GM23338 (cell line): Measurements from ENCODE around the gene LOXL3. TPM values are rescaled to one million over a fixed set of nuclear protein-coding genes. Genes with fewer than 3 reads are reported as not detected.
A peak's percentile ranks its signal among the peaks of the same experiment; 100 is the strongest.

Experiments used
- ATAC-seq: fragments of 200-7000 bp; cut with Tn5 transposase; 3 replicates; pipeline ENCODE4 v1.9.1; 2020
- DNase-seq: peaks from one replicate; pipeline ENCODE4 v3.0.0-alpha.2; 2015; ENCODE audit warnings: low spot score
- H2AFZ ChIP-seq: fragments of 200-600 bp; sonication (generic); 2 replicates; pipeline ENCODE4 v1.8.0; 2016; ENCODE audit warnings: antibody characterized with exemption, mild to moderate bottlenecking, moderate library complexity
- H3F3A ChIP-seq: fragments of 200-600 bp; sonication (generic); replicated peaks from 2 replicates; pipeline ENCODE4 v1.8.0; 2017; ENCODE audit warnings: antibody characterized with exemption, mixed run types, low read depth
- H3K27ac ChIP-seq: fragments of 200-600 bp; sonication (generic); 2 replicates; pipeline ENCODE4 v1.6.1; 2016; ENCODE audit warnings: low read depth
- H3K27me3 ChIP-seq: fragments of 200-600 bp; sonication (generic); 2 replicates; pipeline ENCODE4 v1.8.0; 2016; ENCODE audit warnings: mild to moderate bottlenecking, mixed run types, moderate library complexity; ENCODE audit not compliant: insufficient read depth
- H3K36me3 ChIP-seq: fragments of 200-600 bp; sonication (generic); 2 replicates; pipeline ENCODE4 v1.8.0; 2016; ENCODE audit warnings: mild to moderate bottlenecking; ENCODE audit not compliant: insufficient read depth
- H3K4me1 ChIP-seq: fragments of 200-600 bp; sonication (generic); 2 replicates; pipeline ENCODE4 v1.8.0; 2016; ENCODE audit warnings: mild to moderate bottlenecking, moderate library complexity; ENCODE audit not compliant: insufficient read depth
- H3K4me2 ChIP-seq: fragments of 200-600 bp; sonication (generic); 2 replicates; pipeline ENCODE4 v1.7.1; 2017; ENCODE audit warnings: mixed run types
- H3K4me3 ChIP-seq: fragments of 200-600 bp; sonication (generic); 2 replicates; pipeline ENCODE4 v1.6.1; 2016; ENCODE audit warnings: mixed run types
- H3K79me2 ChIP-seq: fragments of 200-600 bp; sonication (generic); replicated peaks from 2 replicates; pipeline ENCODE4 v1.8.0; 2017; ENCODE audit warnings: mild to moderate bottlenecking; ENCODE audit not compliant: insufficient read depth
- H3K9me2 ChIP-seq: fragments of 200-600 bp; sonication (generic); 2 replicates; pipeline ENCODE4 v1.8.0; 2017; ENCODE audit not compliant: insufficient read depth
- H4K20me1 ChIP-seq: fragments of 200-600 bp; sonication (generic); replicated peaks from 2 replicates; pipeline ENCODE4 v1.8.0; 2017; ENCODE audit warnings: mild to moderate bottlenecking; ENCODE audit not compliant: insufficient read depth
- H3K27ac Mint-ChIP-seq: 2 replicates; pipeline ENCODE4 v1.8.0; 2020; ENCODE audit warnings: inconsistent platforms, mild to moderate bottlenecking, moderate library complexity, mixed read lengths
- H3K27me3 Mint-ChIP-seq: 3 replicates; pipeline ENCODE4 v1.8.0; 2022; ENCODE audit warnings: low read depth, mild to moderate bottlenecking, moderate library complexity, mixed read lengths, inconsistent platforms; ENCODE audit not compliant: insufficient read depth, poor library complexity
- H3K36me3 Mint-ChIP-seq: 3 replicates; pipeline ENCODE4 v1.8.0; 2021; ENCODE audit warnings: low read depth, mild to moderate bottlenecking, inconsistent platforms, moderate library complexity, mixed read lengths
- H3K4me1 Mint-ChIP-seq: 3 replicates; pipeline ENCODE4 v1.8.0; 2020; ENCODE audit warnings: mild to moderate bottlenecking, inconsistent platforms, mixed read lengths
- H3K4me3 Mint-ChIP-seq: 3 replicates; pipeline ENCODE4 v1.8.0; 2021; ENCODE audit warnings: moderate library complexity, mild to moderate bottlenecking, inconsistent platforms, mixed read lengths
- H3K9me3 Mint-ChIP-seq: 3 replicates; pipeline ENCODE4 v1.8.0; 2020; ENCODE audit warnings: moderate library complexity, mild to moderate bottlenecking, inconsistent platforms, mixed read lengths
- EZH2 ChIP-seq: fragments of 200-600 bp; sonication (generic); IDR thresholded peaks from one replicate; pipeline ENCODE4 v1.8.0; 2017; ENCODE audit warnings: antibody characterized with exemption, mild to moderate bottlenecking, low read depth; ENCODE audit not compliant: unreplicated experiment
- EZH2phosphoT487 ChIP-seq: fragments of 200-600 bp; sonication (generic); IDR thresholded peaks from one replicate; pipeline ENCODE4 v1.8.1; 2018; ENCODE audit warnings: antibody characterized with exemption; ENCODE audit not compliant: unreplicated experiment
- JUNB ChIP-seq: IDR thresholded peaks from one replicate; pipeline ENCODE4 v1.6.1; 2016; ENCODE audit warnings: antibody characterized with exemption; ENCODE audit not compliant: unreplicated experiment
- NANOG ChIP-seq: IDR thresholded peaks from 2 replicates; pipeline ENCODE4 v1.6.1; 2016; ENCODE audit warnings: antibody characterized with exemption, borderline replicate concordance
- POLR2AphosphoS5 ChIP-seq: IDR thresholded peaks from 2 replicates; pipeline ENCODE4 v1.6.1; 2016; ENCODE audit warnings: antibody characterized with exemption, low read depth
- STAT1 ChIP-seq: IDR thresholded peaks from one replicate; pipeline ENCODE4 v1.6.1; 2016; ENCODE audit warnings: antibody characterized with exemption; ENCODE audit not compliant: unreplicated experiment
- ZNF331 ChIP-seq: fragments of 250-450 bp; sonication (Bioruptor Pico); IDR thresholded peaks from 2 replicates; pipeline ENCODE4 v1.5.0; 2020; ENCODE audit warnings: low read depth, mild to moderate bottlenecking, moderate library complexity
- polyA plus RNA-seq: library from polyadenylated mRNA; unstranded; fragments of >200 nt; fragmentation: Nextera tagmentation; extraction: Ambion mirVana; gene quantifications from 2 replicates; pipeline ENCODE4 v1.2.1, GENCODE V29; 2016
- total RNA-seq: library from RNA; depleted of rRNA; stranded (reverse); fragments of >200 nt; shearing (Covaris generic); gene quantifications from 2 replicates; pipeline ENCODE4 v1.2.3, GENCODE V29; 2014
- TF ChIP-seq, protein P1 (sequence below): IDR thresholded peaks from 2 replicates; pipeline ENCODE4 v1.6.1; 2016; ENCODE audit warnings: antibody characterized with exemption

Gene LOXL3
- total and polyA plus RNA-seq, 2 experiments from 2014 or later = 4.7 to 14.9 TPM

GRCh38 chr2:74499940-74500577, 53.7 kb downstream of the LOXL3 start:
- H3K27ac Mint-ChIP-seq = no peak overlapping the region
- H3K4me3 Mint-ChIP-seq = peak overlapping the region; percentile 77
- Histone ChIP-seq H3K4me2 (peak overlapping the region; percentile 95), H3F3A (peaks cover 48% of the 10 kb centered on the region), H3K36me3 (peaks cover under 1% of the 10 kb centered on the region; the same call in 1 of the 2 replicates), H3K79me2 (no peaks in the 10 kb centered on the region), H3K27ac (no peak overlapping the region), H2AFZ (peak overlapping the region; percentile 98), H4K20me1 (peaks cover 11% of the 10 kb centered on the region), H3K27me3 (peaks cover 100% of the 10 kb centered on the region), H3K4me1 (peaks cover 51% of the 10 kb centered on the region), H3K4me3 (peak overlapping the region; percentile 69), H3K9me2 (no peaks in the 10 kb centered on the region)
- TF ChIP-seq ZNF331 (CRISPR knock-in tag) (no peak), STAT1 (no peak), EZH2 (peak; percentile 97), NANOG (no peak), POLR2AphosphoS5 (no peak)
- peaks cover 54% of the 10 kb centered on the region for H3K4me1 Mint-ChIP-seq
- ATAC-seq = no peak
- no peaks in the 10 kb centered on the region for H3K9me3 Mint-ChIP-seq
- H3K36me3 Mint-ChIP-seq = peaks cover 11% of the 10 kb centered on the region
- peak; percentile 25 for DNase-seq
- H3K27me3 Mint-ChIP-seq = peaks cover 100% of the 10 kb centered on the region

- peak; percentile 7 for ATAC-seq
- peaks cover 42% of the 10 kb centered on the region for H3F3A ChIP-seq
- H3K4me1 ChIP-seq = peaks cover 49% of the 10 kb centered on the region
- no peaks in the 10 kb centered on the region for H3K9me2 ChIP-seq
- peaks cover 5% of the 10 kb centered on the region for H3K36me3 Mint-ChIP-seq
- peak; percentile 57 for DNase-seq
- no peaks in the 10 kb centered on the region for H3K36me3 ChIP-seq
- H3K4me1 Mint-ChIP-seq = peaks cover 50% of the 10 kb centered on the region
- no peak within 1 kb of the TSS for H3K27ac Mint-ChIP-seq
- no peaks in the 10 kb centered on the region for H3K9me3 Mint-ChIP-seq
- H3K27ac ChIP-seq = no peak within 1 kb of the TSS
- H4K20me1 ChIP-seq = peaks cover 9% of the 10 kb centered on the region; the same call in 1 of the 2 replicates
- peaks cover 93% of the 10 kb centered on the region for H3K27me3 Mint-ChIP-seq
- peak within 1 kb of the TSS; percentile 69 for H3K4me3 ChIP-seq
- H2AFZ ChIP-seq = peak within 1 kb of the TSS; percentile 98
- H3K79me2 ChIP-seq = no peaks in the 10 kb centered on the region
- H3K4me2 ChIP-seq = peak within 1 kb of the TSS; percentile 95
- peaks cover 100% of the 10 kb centered on the region for H3K27me3 ChIP-seq
- TF ChIP-seq, protein P1, sequence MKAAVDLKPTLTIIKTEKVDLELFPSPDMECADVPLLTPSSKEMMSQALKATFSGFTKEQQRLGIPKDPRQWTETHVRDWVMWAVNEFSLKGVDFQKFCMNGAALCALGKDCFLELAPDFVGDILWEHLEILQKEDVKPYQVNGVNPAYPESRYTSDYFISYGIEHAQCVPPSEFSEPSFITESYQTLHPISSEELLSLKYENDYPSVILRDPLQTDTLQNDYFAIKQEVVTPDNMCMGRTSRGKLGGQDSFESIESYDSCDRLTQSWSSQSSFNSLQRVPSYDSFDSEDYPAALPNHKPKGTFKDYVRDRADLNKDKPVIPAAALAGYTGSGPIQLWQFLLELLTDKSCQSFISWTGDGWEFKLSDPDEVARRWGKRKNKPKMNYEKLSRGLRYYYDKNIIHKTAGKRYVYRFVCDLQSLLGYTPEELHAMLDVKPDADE = no peak
- no peak for TF ChIP-seq JUNB
- peak; percentile 62 for TF ChIP-seq EZH2
- TF ChIP-seq EZH2phosphoT487 = peak; percentile 47
- H3K4me3 Mint-ChIP-seq = peak within 1 kb of the TSS; percentile 77
Observed at GRCh38 chr2:74499267-74499939, 54.3 kb downstream of the LOXL3 start, which contains the start of gene LBX2. Gene LBX2, minus strand, starts transcription at chr2:74499603. Its CDS starts 66 bp downstream, at chr2:74499537.
